HG03571 (cell line): ENCODE measurements around the gene TMEM163.
"Not testable (repeated sequence)": the region's sequence is repeated elsewhere in the genome, so short reads cannot be mapped to it uniquely, and the experiment has no call there.

ENCODE experiments used
- ATAC-seq: cut with Tn5 transposase; IDR thresholded peaks from one replicate; pipeline ENCODE4 v1.9.1; 2021; ENCODE audit not compliant: unreplicated experiment

TMEM163 gene

DNA sequence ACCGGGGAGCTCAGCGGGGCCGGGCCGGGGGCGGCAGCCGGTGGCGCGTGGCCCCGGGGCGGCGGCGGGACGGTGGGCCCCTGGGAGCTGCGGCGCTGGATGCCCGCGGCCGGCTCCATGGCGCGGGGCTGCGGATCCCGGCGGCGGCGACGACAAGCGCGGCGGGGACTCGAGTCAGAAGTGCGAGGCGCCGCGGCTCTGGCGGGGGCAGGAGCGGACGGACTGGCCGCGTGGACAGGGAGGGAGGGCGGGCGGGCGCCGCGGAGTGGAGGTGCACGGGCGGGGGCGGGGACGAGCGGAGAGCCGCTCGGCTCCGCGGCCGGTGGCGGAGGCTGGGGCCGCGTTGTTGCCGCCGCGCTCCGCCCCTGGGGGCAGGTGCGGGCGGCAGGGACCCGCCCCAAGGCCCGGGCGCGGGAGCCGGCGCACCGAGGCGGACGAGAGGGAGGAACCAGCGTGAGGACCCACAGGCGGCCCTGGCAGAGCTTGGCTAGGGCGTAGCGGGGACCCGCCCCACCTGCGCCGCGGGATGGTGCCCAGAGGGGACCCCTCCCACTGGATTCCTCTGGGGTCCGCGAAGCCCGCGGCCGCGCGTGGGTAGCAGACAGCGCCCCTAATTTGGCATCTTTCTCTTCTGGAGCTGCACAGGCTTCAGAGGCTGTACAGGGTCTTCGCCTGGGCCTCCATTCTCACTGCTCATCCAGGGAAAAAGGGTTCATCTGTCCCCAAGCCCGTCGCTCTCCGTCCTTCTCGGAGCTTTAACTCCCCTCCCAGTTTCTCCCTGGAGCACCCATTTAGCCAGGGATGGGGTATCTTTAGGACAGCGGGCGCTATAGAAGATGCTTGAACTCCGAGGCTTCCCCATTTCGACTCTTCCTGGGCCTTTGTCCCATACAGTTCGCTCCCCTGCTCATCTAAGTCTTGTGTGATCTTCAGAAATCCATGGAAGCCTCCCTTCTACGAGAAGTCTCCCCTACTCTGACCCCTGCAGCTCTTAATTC, at the start of gene TMEM163:
Gene TMEM163, minus strand, starts transcription at position 184 of the 998 bp plus-strand sequence.
- ATAC-seq = no peak

DNA sequence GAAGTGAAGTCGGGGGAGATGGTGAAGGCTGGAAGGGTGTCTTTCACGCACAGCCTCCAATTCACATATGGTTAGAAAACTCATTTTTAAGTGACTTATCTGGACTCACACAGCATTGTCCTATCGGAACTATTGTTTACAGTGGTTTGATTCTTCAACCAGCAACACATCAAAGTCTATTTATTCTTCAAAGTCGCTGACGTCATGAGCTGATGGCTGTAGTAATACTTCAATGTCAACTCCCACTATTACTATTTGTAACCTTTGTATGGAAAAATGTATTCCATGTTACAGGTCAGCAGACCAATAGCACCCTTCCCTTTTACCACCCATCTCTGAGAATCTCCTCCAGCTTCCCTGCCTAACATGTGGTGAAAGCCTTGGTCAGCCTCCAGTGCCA, 47.8 kb upstream of the TMEM163 start:
- no peak for ATAC-seq

DNA sequence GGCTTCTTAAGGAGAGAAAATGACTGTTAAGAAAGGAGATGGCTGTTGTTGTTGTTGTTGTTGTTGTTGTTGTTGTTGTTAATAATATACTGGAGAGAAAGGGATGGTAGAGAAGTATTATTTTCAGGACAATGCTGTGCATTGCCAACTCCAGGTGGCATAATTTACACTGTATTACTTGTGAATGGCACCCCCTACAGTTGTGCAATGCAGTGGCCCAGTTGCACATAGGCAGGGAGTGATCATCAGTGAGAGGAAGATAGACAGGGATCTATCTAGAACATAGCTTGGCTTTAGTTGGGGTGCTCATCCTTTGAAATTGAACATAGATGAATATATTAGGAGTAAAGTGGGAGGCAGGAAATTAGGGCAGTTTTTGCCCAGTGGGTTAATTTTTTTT, 47.2 kb upstream of the TMEM163 start:
- no peak for ATAC-seq

GRCh38 chr2:134764164-134764563, 45.4 kb upstream of the TMEM163 start:
- no peak for ATAC-seq

DNA sequence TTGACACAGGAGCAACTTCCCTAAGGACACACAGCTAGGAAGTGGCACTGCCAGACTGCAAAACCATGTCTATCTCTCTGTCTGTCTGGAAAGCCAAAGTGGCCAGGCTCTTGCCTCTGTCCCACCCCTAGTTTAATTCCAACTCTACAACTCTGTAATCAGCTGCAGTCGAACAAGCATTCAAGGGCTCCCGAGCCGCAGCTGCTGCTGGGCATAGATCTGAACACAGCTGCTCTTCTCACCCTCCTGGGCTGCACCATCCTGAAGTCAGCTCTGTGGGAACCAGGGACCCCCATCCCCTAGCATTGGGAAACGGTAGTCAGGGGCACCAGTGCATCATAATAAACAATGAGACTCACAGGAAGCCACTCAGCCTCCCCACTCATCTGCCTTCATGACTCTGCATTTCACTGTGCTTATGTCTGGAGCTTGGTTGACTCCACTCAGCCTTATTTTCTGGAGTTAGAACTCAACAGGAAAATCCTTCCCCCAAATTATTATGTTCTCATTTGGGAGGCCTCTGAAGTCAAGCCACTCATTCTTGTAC, 44.4 kb upstream of the TMEM163 start:
- no peak for ATAC-seq

DNA sequence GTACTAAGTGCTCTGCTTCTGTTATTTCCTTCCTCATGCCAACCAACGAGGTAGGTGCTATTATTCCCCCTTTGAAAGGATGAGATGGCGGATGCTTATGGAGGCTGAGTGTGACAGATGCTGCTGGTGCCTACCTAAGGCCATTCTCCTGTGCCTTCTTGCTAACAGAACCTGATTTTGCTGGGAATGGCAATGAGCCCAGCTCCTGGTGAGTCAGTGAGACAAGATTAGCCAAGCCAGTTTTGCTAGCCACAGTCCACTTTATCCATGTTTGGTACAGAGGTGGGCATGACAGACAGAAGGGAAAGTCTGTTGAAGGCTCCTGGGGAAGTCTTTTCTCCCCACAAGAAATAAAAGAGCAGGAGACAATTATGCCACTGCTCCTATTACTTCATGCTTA, 43.7 kb upstream of the TMEM163 start:
- no peak for ATAC-seq

GRCh38 chr2:134760385-134760784, 41.6 kb upstream of the TMEM163 start:
- ATAC-seq = no peak

- ATAC-seq = peak; percentile 95
Observed at GRCh38 chr2:134758633-134759032, 39.8 kb upstream of the TMEM163 start.

DNA sequence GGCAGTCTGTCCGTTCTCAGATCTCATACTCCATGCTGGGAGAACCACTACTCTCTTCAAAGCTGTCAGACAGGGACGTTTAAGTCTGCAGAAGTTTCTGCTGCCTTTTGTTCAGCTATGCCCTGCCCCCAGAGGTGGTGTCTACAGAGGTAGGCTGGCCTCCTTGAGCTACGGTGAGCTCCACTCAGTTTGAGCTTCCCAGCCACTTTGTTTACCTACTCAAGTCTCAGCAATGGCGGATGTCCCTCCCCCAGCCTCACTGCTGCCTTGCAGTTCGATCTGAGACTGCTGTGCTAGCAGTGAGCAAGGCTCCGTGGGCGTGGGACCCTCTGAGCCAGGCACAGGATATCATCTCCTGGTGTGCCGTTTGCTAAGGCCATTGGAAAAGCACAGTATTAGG, 33.2 kb upstream of the TMEM163 start:
- not testable (repeated sequence) for ATAC-seq

GRCh38 chr2:134745546-134745945, 26.7 kb upstream of the TMEM163 start:
- ATAC-seq = no peak

DNA sequence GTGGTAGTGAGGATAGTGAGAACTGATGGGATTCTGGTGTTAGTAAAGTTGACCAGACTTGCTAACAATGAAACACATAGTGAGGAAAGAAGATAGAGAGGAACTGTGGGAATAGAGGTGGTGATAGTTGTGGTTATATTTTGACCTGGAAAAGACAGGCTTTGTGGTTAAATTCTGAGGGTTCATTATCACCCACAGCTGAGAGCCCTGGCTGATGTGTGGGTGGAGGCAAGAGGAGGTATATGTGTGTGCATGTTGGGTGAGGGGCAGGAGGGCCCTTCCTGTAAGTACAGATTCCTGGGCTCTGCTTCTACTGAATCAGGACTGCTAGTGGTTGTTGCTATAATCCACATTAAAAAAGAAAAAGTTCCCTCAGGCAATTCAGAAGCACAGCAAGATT, 26.2 kb upstream of the TMEM163 start:
- ATAC-seq = no peak

DNA sequence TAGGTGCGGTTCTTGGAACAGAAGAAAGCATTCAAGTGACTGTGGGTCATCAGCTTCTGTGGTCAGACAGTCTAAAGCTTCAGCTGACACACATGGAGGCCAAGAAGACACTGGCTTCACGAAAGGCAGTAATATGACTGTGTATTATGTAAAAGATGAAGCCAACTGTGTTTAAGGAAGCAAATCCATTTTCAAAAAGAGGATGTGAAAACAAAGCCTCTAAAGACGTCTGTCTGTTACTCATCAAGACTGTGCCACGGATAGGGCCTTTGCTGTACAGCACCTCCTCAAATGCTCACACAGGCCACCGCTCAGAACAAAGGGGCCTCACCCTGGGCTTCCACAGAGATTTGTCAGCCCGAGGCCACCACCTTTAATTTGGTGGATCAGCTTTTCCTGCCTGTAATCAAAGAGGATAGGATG, 21.1 kb upstream of the TMEM163 start:
- ATAC-seq = peak; percentile 95

GRCh38 chr2:134739236-134739878, 20.6 kb upstream of the TMEM163 start:
- peak; percentile 7 for ATAC-seq

DNA sequence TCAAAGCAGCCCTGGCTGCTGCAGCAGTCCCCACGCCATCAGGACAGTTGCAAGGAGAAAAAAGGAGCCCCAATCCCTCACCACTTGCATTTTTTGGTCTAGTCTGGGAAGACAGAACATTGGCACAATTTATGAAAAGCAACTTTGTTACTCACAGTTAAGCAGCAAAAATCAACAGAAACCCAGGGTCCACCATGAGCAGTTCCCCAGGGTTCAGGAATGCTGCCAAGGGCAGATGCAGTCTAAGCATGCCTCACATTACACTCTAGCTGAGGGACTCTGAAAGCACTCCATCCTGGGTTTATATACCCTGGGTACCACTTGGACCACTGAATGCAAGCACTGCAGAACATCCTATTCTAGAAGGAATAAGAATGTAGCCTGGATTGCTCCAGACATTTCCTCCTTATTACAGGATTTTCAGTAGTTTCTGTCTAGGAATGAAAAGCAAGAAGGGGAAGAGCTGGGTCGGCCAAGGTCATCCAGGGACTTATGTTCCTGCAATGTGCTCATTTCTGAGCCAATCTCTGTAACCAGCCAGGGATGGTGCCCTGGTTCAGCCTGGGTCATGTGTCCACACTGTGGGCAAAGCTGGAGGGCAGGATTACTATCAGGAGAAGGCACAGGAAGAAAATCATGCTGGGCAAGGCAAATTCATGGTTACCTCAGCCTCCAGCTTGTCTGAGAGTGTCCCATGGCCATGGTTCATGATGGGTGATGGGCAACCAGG, 19.5 kb upstream of the TMEM163 start:
- no peak for ATAC-seq

DNA sequence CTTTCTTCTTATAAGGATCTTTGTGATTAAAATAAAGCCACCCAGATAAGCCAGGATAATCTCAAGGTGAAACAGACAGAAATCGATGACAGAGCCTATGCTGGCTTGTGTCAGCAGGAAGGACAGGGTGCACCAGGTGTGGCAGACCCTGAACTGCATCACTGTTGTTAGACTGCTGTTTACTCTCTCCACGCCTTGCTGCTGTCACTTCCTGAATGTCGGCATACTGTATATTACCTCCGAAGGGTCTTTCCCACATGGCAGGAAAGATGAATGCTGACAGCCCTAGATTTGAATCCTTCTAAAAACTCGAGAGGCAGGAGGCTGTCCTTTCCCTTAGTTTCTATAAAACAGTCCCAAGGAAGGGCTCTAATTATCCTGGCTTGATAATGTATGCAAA, 18.9 kb upstream of the TMEM163 start:
- no peak for ATAC-seq

DNA sequence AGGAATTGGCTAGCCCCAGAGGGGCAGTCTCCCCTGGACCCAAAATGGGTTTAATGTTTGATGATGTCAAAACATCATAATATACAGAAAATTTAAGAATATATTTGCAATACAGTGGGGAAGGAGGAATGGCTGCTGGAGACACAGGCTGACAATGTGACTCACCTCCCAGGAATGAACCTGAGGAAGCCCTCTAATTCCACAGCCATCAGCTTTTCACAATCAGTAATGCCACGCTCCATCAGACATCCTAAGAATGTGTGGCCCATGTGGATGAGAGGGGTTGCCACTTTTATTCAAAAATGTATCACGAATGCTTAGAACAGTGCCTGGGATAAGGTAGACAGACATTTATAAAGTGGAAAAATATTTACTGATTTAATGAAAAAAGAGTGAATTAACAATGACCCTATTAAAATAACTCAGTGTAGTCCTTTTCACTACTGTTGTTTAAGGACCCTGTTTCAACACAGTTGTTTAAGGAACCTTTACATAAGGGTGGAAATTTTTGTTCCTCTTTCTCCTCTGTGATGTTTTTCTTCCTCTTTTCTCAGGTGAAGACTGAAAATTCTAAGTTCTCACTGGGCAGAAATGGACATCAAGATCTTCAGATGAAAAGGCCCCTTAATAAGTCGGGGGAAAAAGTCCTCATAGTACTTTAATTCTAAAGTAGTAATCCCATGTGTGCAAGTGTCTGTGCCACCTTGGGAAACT, 17.5 kb upstream of the TMEM163 start:
- ATAC-seq = no peak

DNA sequence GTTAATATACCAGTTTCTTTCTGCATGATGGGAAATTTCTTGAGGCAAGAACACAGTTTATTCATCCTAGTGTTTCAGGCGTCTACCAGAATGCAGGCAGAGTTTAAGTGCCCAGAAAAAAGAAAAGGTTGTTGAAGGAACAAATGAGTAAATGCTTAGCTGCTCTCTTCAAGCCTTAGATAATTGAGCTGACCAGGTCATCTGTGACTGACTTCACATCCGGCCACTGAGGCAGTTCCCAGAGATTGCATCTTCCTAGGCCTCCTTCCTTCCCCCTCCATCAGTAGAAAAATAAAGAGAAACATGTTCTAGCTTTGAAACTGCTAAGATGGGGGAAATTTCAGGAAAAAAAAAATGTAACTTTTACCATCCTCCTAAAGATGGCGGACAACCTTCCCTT, 9.4 kb upstream of the TMEM163 start:
- ATAC-seq = no peak

DNA sequence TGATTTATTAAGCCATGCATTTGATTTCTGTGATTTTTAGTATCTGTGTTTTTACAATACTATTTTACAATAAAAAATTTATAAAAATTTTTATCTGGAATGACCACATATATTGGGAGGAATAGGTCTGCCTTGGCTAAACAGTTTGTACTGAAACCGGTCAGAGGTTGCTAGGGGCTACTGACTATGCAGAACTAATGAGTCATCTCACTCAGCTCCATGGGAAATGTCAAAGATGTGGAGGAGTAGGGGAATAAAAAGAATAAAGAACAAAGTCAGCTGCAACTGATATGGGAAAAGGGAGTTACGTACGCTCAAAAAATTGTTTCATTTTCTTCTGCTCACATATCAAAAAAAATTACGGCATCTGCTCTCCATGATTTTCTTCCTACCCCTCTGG, 8.6 kb upstream of the TMEM163 start:
- ATAC-seq = no peak

DNA sequence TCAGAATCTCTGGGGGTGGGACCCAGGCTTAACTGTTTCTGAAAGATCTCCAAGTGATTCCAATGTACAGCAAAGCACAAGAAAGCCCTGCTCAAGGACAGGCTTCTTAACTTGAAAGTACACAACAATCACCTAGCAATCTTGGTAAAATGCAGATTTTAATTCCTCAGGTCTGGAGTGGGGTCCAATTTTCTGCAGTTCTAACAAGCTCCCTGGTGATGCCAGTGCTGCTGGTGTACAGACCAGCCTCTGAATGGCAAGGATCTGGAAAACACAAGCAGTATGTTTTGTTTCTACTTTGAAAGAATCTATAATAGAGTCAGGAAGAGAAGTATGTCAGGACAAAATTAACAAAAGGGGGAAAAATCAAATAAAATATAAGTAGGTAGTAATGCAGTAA, 7.8 kb upstream of the TMEM163 start:
- no peak for ATAC-seq

- no peak for ATAC-seq
Observed at GRCh38 chr2:134725876-134726275, 7.1 kb upstream of the TMEM163 start.

DNA sequence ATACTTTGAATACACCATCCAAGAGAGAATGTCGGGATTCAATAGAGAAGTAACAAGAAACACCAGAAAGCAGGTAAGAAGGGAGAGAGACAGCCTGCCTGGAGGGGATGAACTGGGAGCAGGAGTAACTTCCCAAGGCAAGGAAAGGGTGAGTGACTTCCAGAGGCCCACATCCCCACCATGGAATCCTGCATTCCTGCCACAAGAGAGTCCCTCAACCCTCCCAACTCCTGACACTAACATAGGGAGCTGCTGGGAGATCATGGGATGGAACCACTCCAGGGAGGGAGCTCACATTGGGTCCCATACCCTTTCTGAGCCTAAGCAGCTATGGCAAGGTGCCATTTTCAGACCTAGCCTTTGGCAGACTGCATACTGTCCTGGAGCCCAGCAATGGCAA, 5.5 kb upstream of the TMEM163 start:
- no peak for ATAC-seq
